Loucy (cell line): ENCODE measurements around the gene USP8.

Source experiments
- CTCF ChIP-seq: fragments of 200-600 bp; sonication (generic); conservative IDR thresholded peaks from 2 replicates; pipeline ENCODE4 v1.5.1; 2014; ENCODE audit warnings: mild to moderate bottlenecking, antibody characterized with exemption, low read length
- EZH2phosphoT487 ChIP-seq: fragments of 200-600 bp; IDR thresholded peaks from 2 replicates; pipeline ENCODE4 v1.6.1; 2018; ENCODE audit warnings: antibody characterized with exemption, mild to moderate bottlenecking, moderate library complexity, borderline replicate concordance

GRCh38 chr15:50435772-50436171, 11.6 kb downstream of the USP8 start:
- TF ChIP-seq CTCF: no peak
- TF ChIP-seq EZH2phosphoT487: no peak
